NCI-H748 treated with DMSO at 0.1 percent for 48 hours (cell line): Measurements from ENCODE around the gene CC2D1B.
A peak's percentile ranks its signal among the peaks of the same experiment; 100 is the strongest.
"Not testable (repeated sequence)": the region's sequence is repeated elsewhere in the genome, so short reads cannot be mapped to it uniquely, and the experiment has no call there.

Experiments
- DNase-seq: peaks from one replicate; lab custom pipeline; 2025; lab: John Stamatoyannopoulos, UW

CC2D1B gene, protein sequence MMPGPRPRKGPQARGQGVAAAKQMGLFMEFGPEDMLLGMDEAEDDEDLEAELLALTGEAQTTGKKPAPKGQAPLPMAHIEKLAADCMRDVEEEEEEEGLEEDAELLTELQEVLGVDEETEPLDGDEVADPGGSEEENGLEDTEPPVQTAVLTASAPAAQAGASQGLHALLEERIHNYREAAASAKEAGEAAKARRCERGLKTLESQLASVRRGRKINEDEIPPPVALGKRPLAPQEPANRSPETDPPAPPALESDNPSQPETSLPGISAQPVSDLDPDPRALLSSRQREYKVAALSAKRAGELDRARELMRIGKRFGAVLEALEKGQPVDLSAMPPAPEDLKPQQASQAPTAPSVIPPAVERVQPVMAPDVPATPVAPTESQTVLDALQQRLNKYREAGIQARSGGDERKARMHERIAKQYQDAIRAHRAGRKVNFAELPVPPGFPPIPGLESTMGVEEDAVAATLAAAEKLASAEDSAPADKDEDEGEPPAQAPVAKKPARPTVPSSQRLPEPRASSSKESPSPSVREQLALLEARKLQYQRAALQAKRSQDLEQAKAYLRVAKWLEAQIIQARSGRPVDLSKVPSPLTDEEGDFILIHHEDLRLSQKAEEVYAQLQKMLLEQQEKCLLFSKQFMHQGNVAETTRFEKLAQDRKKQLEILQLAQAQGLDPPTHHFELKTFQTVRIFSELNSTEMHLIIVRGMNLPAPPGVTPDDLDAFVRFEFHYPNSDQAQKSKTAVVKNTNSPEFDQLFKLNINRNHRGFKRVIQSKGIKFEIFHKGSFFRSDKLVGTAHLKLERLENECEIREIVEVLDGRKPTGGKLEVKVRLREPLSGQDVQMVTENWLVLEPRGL

GRCh38 chr1:52365746-52366516 is at the start of gene CC2D1B:
Gene CC2D1B, minus strand, starts transcription at chr1:52366205. Its CDS starts 1,585 bp downstream, at chr1:52364620.
- peak; percentile 97 for DNase-seq

- DNase-seq = no peak
These were observed 48.9 kb upstream of the CC2D1B start for GRCh38 chr1:52414942-52415341.

- DNase-seq = no peak
These were observed 47.5 kb upstream of the CC2D1B start for GRCh38 chr1:52413410-52413989.

DNA sequence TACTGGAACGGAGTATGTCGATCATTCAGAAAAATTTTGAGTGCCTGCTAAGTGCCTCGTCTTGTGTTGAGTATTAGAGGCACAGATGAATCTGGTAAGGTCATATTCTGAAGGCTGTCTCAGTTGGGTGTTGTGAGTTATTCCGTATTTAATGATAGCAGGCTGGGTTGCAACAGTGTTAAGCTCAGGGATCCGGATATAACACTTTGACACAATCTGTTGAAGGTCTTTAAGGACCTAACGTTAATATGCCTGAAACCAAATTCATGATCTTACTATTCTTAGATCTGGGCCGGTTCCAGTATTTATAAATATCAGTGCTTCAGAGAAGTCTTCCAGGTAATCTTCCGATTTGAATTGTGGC is 39.0 kb upstream of the CC2D1B start:
- no peak for DNase-seq

GRCh38 chr1:52404116-52404974 is 38.3 kb upstream of the CC2D1B start, which contains the start of the genes ORC1 and PRPF38A:
Gene ORC1, minus strand, starts transcription at chr1:52404423. Its CDS starts 2,200 bp downstream, at chr1:52402223.
Gene PRPF38A, plus strand, starts transcription at chr1:52404602. Its CDS starts 148 bp downstream, at chr1:52404750.
- DNase-seq = peak; percentile 96

DNA sequence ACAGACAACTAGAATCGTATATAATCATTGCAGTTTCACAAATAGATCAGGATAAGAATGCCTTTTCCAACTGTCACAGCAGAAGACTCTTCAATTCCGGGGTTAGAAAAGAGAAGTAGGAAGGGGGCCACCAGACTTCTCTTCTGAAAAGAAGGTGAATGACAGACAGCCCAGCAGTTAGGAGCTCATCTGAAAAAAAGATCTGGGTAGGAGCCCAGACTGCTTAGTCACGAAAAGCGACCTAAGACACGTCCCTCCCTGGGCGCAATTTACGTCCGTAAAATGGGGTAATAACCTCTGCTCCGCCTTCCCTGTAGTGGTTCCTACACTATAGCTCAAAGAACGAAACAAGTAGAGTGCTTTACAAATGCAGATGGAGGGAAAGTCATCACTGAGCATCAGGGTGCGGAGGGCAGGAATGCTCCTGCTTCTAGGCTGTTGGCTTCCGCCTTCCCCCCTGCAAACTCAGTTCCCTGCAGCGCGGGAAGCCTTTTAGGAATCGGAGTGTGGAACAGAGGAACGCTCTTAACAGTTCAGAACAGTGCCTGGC is 37.6 kb upstream of the CC2D1B start:
- peak; percentile 48 for DNase-seq

DNA sequence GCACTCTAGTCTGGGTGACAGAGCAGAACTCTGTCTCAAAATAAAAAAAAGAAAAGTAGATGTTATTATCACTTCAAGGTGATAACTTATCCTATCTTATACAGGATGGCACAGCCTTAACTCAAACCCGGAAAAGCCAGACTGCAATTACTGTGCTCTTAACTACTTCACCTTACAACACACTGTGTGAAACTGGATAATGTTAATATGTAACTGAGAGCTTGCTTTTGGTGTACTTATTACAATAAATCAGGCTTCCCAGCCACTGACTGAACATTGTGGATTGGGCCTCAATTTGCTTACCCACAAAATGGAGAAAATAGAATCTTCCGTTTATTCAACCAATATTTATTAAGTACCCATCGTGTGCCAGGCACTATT is 36.8 kb upstream of the CC2D1B start:
- no peak for DNase-seq

DNA sequence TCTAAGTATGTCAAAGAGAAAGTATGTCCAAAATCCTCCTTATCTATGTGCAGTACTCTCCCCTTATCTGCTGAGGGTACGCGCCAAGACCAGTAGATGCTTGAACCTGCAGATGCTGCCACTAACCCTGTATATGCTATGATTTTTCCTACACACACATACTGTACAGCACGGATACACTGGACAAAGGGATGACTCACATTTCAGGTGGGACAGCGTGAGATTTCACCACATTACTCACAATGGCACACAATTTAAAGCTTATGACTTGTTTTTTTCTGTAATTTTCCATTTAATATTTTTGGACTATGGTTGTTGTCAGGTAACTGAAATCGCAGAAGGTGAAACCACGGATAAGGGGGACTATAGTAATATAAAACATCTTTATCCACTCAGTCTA is 34.1 kb upstream of the CC2D1B start:
- no peak for DNase-seq

- DNase-seq = no peak
These were observed 33.6 kb upstream of the CC2D1B start for GRCh38 chr1:52399629-52400028.

DNA sequence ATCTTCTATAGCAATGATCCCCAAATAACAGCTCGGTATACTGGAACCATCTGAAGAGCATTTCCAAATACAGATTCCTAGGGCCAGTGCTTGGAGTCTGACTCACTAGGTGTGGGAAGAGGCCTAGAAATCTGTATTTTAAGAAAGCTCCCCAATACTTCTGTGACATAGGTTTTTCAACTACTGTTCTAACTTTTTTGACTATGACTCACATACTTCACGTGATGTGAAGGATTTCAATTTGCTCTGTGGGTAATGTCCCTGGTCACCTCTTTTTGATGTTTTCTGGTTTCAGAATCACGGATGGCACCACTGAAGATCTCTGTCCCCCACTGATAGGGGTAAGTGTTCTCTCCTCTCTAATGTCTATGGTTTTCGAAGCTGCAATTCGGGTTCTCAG is 27.2 kb upstream of the CC2D1B start:
- DNase-seq = no peak

DNA sequence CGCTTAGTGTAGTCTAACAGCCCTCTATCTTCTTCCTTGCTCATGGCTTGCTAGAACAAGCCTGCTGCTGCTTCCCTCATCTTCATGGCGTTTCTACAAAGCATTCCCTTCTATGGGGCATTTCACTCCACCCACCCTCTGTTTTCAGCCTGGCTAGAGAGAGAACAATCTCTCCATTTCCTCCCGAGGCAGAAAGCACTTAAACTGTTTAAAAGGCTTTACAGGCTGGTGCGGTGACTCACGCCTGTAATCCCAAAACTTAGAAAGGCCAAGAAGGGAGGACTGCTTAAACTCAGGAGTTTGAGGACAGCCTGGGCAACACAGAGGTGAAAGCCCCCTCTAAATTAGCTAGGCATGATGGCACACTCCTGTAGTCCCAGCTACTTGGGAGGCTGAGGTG is 20.5 kb upstream of the CC2D1B start:
- no peak for DNase-seq

GRCh38 chr1:52385376-52385775 is 19.4 kb upstream of the CC2D1B start:
- DNase-seq = no peak

- not testable (repeated sequence) for DNase-seq
These were observed 3.8 kb upstream of the CC2D1B start for GRCh38 chr1:52369851-52370250.

DNA sequence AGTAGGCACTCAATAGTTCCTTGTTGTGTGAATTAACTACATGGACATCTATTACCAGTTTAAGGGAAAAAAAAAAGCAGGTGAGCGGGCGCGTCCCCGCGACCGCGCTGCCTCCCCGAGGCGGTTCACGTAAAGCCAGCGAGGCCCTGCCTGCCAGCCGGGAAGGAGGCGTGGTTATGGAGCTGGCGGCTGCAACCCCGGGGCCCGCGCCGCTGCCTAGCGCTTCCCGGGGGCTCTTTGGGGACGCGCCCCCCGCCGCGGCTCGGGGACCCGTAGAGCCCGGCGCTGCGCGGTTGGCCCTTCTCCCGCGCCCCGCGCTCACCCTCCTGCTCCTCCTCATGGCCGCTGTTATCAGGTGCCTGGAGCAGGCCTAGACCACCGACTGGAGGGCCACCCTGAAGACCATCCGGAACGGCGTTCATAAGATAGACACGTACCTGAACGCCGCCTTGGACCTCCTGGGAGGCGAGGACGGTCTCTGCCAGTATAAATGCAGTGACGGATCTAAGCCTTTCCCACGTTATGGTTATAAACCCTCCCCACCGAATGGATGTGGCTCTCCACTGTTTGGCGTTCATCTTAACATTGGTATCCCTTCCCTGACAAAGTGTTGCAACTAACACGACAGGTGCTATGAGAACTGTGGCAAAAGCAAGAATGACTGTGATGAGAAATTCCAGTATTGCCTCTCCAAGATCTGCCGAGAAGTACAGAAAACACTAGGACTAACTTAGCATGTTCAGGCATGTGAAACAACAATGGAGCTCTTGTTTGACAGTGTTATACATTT is 2.6 kb upstream of the CC2D1B start:
- peak; percentile 70 for DNase-seq

- no peak for DNase-seq
These were observed 1.3 kb upstream of the CC2D1B start for GRCh38 chr1:52367272-52367671.

DNA sequence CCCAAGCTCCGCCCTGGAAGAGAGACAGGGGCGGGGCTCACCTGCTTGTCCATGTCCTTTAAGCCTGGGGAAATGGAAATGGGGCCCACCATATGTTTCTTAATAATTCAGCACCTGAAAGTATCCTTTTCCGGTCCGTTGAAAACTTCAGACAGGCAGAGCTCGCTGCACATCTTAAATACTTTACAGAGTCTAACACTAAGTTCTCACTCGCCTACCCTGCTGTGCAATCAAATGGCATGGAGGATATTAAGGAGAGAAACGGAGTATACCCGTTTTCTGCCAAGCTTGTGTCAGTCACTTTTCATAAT is 467 bp upstream of the CC2D1B start:
- DNase-seq = no peak

- DNase-seq = no peak
These were observed 797 bp downstream of the CC2D1B start for GRCh38 chr1:52365071-52365745.

- DNase-seq = no peak
These were observed 1.7 kb downstream of the CC2D1B start for GRCh38 chr1:52364235-52364839.

- DNase-seq = no peak
These were observed 5.4 kb downstream of the CC2D1B start for GRCh38 chr1:52360595-52360968.
